Neuron (in vitro differentiated cells): Measurements from ENCODE around the gene RDH14.

Experiments used
- H2AFZ ChIP-seq: one replicate; pipeline ENCODE4 v1.6.1; 2013; ENCODE audit warnings: low read depth, mild to moderate bottlenecking, inconsistent platforms, low read length, moderate library complexity
- H3K27me3 ChIP-seq: one replicate; pipeline ENCODE4 v1.6.1; 2013; ENCODE audit warnings: low read length; ENCODE audit not compliant: insufficient read depth
- H3K36me3 ChIP-seq: one replicate; pipeline ENCODE4 v1.6.1; 2013; ENCODE audit warnings: low read length; ENCODE audit not compliant: insufficient read depth
- H3K4me1 ChIP-seq: one replicate; pipeline ENCODE4 v1.6.1; 2013; ENCODE audit warnings: low read length; ENCODE audit not compliant: insufficient read depth
- H3K4me3 ChIP-seq: 2 replicates; pipeline ENCODE4 v1.5.1; 2013; ENCODE audit warnings: mild to moderate bottlenecking, low read length, moderate library complexity
- H3K9me3 ChIP-seq: one replicate; pipeline ENCODE4 v1.6.1; 2013; ENCODE audit warnings: low read length

The RDH14 gene

GRCh38 chr2:18552351-18553077 is 7.9 kb downstream of the RDH14 start:
- Histone ChIP-seq H3K27me3 (no peaks in the 10 kb centered on the region), H3K36me3 (peaks cover 17% of the 10 kb centered on the region), H2AFZ (no peak overlapping the region), H3K9me3 (no peaks in the 10 kb centered on the region), H3K4me3 (no peak overlapping the region), H3K4me1 (no peaks in the 10 kb centered on the region)

GRCh38 chr2:18551623-18552022 is 8.8 kb downstream of the RDH14 start:
- Histone ChIP-seq H2AFZ (no peak overlapping the region), H3K27me3 (no peaks in the 10 kb centered on the region), H3K36me3 (peaks cover 17% of the 10 kb centered on the region), H3K4me1 (no peaks in the 10 kb centered on the region), H3K4me3 (no peak overlapping the region), H3K9me3 (no peaks in the 10 kb centered on the region)

GRCh38 chr2:18551169-18551568 is 9.3 kb downstream of the RDH14 start:
- no peaks in the 10 kb centered on the region for H3K9me3 ChIP-seq
- peaks cover 17% of the 10 kb centered on the region for H3K36me3 ChIP-seq
- H3K4me3 ChIP-seq = no peak overlapping the region
- H3K4me1 ChIP-seq = no peaks in the 10 kb centered on the region
- no peak overlapping the region for H2AFZ ChIP-seq
- H3K27me3 ChIP-seq = no peaks in the 10 kb centered on the region

- Histone ChIP-seq H3K4me1 (no peaks in the 10 kb centered on the region), H3K4me3 (no peak overlapping the region), H3K27me3 (no peaks in the 10 kb centered on the region), H2AFZ (no peak overlapping the region), H3K36me3 (peaks cover 12% of the 10 kb centered on the region), H3K9me3 (no peaks in the 10 kb centered on the region)
These were observed 10.0 kb downstream of the RDH14 start for GRCh38 chr2:18550433-18550832.

- Histone ChIP-seq H3K4me1 (no peaks in the 10 kb centered on the region), H2AFZ (no peak overlapping the region), H3K36me3 (no peaks in the 10 kb centered on the region), H3K27me3 (no peaks in the 10 kb centered on the region), H3K9me3 (no peaks in the 10 kb centered on the region), H3K4me3 (no peak overlapping the region)
These were observed 11.4 kb downstream of the RDH14 start for GRCh38 chr2:18549083-18549482.

- H3K36me3 ChIP-seq = no peaks in the 10 kb centered on the region
These were observed 11.8 kb downstream of the RDH14 start for GRCh38 chr2:18548621-18549020.

GRCh38 chr2:18546567-18546966 is 13.9 kb downstream of the RDH14 start:
- Histone ChIP-seq H3K4me3 (no peak overlapping the region), H2AFZ (no peak overlapping the region), H3K9me3 (no peaks in the 10 kb centered on the region), H3K4me1 (no peaks in the 10 kb centered on the region), H3K36me3 (no peaks in the 10 kb centered on the region), H3K27me3 (no peaks in the 10 kb centered on the region)

More at GRCh38 chr2:18548621-18549020, 11.8 kb downstream of the RDH14 start:
- H3K9me3 ChIP-seq = no peaks in the 10 kb centered on the region
- no peaks in the 10 kb centered on the region for H3K4me1 ChIP-seq
- no peak overlapping the region for H3K4me3 ChIP-seq
- H2AFZ ChIP-seq = no peak overlapping the region
- no peaks in the 10 kb centered on the region for H3K27me3 ChIP-seq

- H2AFZ ChIP-seq = no peak overlapping the region
- H3K36me3 ChIP-seq = no peaks in the 10 kb centered on the region
- no peaks in the 10 kb centered on the region for H3K4me1 ChIP-seq
- no peaks in the 10 kb centered on the region for H3K27me3 ChIP-seq
- H3K9me3 ChIP-seq = no peaks in the 10 kb centered on the region
- H3K4me3 ChIP-seq = no peak overlapping the region
These were observed 15.1 kb downstream of the RDH14 start for GRCh38 chr2:18545384-18545783.

- Histone ChIP-seq H2AFZ (no peak overlapping the region), H3K27me3 (no peaks in the 10 kb centered on the region), H3K9me3 (no peaks in the 10 kb centered on the region), H3K4me3 (no peak overlapping the region), H3K4me1 (no peaks in the 10 kb centered on the region), H3K36me3 (no peaks in the 10 kb centered on the region)
These were observed 16.3 kb downstream of the RDH14 start for GRCh38 chr2:18544171-18544570.

- no peaks in the 10 kb centered on the region for H3K27me3 ChIP-seq
- H3K4me3 ChIP-seq = no peak overlapping the region
- no peaks in the 10 kb centered on the region for H3K36me3 ChIP-seq
- H3K9me3 ChIP-seq = no peaks in the 10 kb centered on the region
- H3K4me1 ChIP-seq = no peaks in the 10 kb centered on the region
- H2AFZ ChIP-seq = no peak overlapping the region
These were observed 19.6 kb downstream of the RDH14 start for GRCh38 chr2:18540872-18541271.

GRCh38 chr2:18536697-18537096 is 23.8 kb downstream of the RDH14 start:
- Histone ChIP-seq H3K4me1 (no peaks in the 10 kb centered on the region), H3K4me3 (no peak overlapping the region), H3K27me3 (peaks cover 11% of the 10 kb centered on the region), H3K9me3 (no peaks in the 10 kb centered on the region), H2AFZ (no peak overlapping the region), H3K36me3 (no peaks in the 10 kb centered on the region)

GRCh38 chr2:18536100-18536499 is 24.4 kb downstream of the RDH14 start:
- Histone ChIP-seq H3K36me3 (no peaks in the 10 kb centered on the region), H3K4me3 (no peak overlapping the region), H3K9me3 (no peaks in the 10 kb centered on the region)

GRCh38 chr2:18531194-18531593 is 29.3 kb downstream of the RDH14 start:
- Histone ChIP-seq H3K36me3 (no peaks in the 10 kb centered on the region), H3K4me1 (no peaks in the 10 kb centered on the region), H3K9me3 (no peaks in the 10 kb centered on the region)

More at GRCh38 chr2:18536100-18536499, 24.4 kb downstream of the RDH14 start:
- Histone ChIP-seq H3K4me1 (no peaks in the 10 kb centered on the region), H3K27me3 (peaks cover 11% of the 10 kb centered on the region), H2AFZ (no peak overlapping the region)

GRCh38 chr2:18527822-18528221 is 32.6 kb downstream of the RDH14 start:
- no peaks in the 10 kb centered on the region for H3K4me1 ChIP-seq
- H2AFZ ChIP-seq = no peak overlapping the region
- H3K27me3 ChIP-seq = peaks cover 12% of the 10 kb centered on the region
- no peaks in the 10 kb centered on the region for H3K36me3 ChIP-seq
- no peaks in the 10 kb centered on the region for H3K9me3 ChIP-seq
- H3K4me3 ChIP-seq = no peak overlapping the region

More at GRCh38 chr2:18531194-18531593, 29.3 kb downstream of the RDH14 start:
- Histone ChIP-seq H2AFZ (no peak overlapping the region), H3K27me3 (peaks cover 24% of the 10 kb centered on the region), H3K4me3 (no peak overlapping the region)
